ENCODE data around the gene RAD51B.

DNA sequence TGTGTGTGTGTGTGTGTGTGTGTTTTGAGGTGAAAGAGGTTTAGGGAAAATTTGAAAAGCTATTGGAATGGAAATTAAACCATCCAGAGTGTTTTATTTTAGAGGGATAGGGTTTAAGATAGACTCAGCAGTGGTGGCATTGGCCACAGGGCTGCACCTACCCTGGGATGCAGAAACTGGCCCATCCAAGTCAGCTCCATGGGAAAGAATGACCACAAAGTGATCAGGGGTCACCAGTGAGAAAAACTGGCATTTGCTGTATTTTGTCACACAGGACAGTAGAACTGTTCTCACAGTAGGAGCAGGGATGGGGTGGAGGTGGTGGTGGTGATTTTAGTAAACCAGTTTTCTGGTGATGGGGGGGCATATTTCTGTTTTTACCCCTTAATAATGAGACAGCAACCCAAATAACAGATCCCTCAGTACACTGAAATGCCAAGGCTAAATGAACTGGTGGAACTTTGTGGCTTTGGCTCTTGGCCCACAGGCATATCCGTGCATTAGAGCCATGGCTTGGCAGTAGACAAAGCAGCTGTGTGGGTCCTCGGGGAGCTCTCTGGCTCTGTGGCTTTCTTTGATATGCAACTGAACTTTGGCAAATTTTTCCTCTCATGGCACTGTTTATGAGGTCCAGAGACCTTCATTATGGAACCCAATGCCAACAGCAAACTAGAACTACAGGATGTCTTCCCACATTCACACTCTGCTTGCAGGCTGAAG is 625.0 kb downstream of the RAD51B start:
- TF ChIP-seq, protein P1, sequence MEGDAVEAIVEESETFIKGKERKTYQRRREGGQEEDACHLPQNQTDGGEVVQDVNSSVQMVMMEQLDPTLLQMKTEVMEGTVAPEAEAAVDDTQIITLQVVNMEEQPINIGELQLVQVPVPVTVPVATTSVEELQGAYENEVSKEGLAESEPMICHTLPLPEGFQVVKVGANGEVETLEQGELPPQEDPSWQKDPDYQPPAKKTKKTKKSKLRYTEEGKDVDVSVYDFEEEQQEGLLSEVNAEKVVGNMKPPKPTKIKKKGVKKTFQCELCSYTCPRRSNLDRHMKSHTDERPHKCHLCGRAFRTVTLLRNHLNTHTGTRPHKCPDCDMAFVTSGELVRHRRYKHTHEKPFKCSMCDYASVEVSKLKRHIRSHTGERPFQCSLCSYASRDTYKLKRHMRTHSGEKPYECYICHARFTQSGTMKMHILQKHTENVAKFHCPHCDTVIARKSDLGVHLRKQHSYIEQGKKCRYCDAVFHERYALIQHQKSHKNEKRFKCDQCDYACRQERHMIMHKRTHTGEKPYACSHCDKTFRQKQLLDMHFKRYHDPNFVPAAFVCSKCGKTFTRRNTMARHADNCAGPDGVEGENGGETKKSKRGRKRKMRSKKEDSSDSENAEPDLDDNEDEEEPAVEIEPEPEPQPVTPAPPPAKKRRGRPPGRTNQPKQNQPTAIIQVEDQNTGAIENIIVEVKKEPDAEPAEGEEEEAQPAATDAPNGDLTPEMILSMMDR (IDR thresholded peaks at IDR 0.05): no peak
- no peak for TF ChIP-seq TCF7L2 (IDR thresholded peaks at IDR 0.05; ENCODE audit: low read depth, low read length)
- no peak for TF ChIP-seq POLR2AphosphoS5 (IDR thresholded peaks at IDR 0.05; ENCODE audit: low read depth, low read length)
- TF ChIP-seq SIN3A (IDR thresholded peaks at IDR 0.05; ENCODE audit: borderline replicate concordance, insufficient read depth, low read depth, low read length): no peak
